ENCODE data around the gene CCR2.

DNA sequence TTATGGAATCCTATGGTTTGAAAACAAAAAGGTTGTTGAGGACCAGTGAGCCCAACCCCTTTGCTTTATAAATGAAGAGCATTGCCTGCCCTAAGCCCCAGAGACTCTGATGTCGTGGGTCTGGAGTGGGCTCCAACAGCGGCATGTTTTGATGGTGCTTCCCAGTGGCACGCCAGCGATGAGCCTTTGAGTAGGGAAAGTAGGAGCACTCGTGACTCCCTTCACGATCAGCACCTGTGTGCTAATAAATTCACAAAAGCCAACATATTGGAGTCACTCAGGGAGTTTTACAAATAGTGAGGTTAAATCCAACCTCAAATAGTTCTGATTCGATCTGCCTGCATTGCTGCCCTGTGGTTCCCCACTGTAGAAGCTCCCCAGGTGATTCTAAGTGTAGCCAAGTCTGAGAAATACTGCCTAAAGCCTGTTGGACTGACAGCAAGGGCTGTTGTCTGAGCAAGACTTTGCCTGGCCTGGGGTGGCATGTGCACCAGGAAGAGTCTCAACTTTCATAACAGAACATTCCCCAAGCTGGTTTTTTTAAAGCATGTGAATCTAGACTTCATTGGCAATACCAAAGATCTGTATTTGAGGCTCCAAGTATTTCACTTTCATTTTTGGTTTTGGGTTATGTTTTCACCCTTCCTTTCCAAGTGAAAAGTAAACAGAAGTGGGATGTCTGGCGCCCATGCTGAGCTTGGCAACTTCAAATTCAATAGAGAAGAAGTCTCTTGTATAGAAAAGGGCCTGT, 26.7 kb downstream of the CCR2 start:
- TF ChIP-seq, protein P1, sequence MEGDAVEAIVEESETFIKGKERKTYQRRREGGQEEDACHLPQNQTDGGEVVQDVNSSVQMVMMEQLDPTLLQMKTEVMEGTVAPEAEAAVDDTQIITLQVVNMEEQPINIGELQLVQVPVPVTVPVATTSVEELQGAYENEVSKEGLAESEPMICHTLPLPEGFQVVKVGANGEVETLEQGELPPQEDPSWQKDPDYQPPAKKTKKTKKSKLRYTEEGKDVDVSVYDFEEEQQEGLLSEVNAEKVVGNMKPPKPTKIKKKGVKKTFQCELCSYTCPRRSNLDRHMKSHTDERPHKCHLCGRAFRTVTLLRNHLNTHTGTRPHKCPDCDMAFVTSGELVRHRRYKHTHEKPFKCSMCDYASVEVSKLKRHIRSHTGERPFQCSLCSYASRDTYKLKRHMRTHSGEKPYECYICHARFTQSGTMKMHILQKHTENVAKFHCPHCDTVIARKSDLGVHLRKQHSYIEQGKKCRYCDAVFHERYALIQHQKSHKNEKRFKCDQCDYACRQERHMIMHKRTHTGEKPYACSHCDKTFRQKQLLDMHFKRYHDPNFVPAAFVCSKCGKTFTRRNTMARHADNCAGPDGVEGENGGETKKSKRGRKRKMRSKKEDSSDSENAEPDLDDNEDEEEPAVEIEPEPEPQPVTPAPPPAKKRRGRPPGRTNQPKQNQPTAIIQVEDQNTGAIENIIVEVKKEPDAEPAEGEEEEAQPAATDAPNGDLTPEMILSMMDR (optimal IDR thresholded peaks at IDR 0.05 in 1 of 3, IDR thresholded peaks at IDR 0.05 in 1 of 3, conservative IDR thresholded peaks at IDR 0.05 in 1 of 3; ENCODE audit: extremely low read depth in 1 of 3, insufficient read depth in 2 of 3, low read length in 3 of 3) = no peak
- no peak for TF ChIP-seq EZH2 (IDR thresholded peaks at IDR 0.05; ENCODE audit: low read length)
